Measurements from ENCODE around the gene TMCC3.
A peak's percentile ranks its signal among the peaks of the same experiment; 100 is the strongest.

TMCC3 gene

GRCh38 chr12:94584377-94584776, 66.0 kb downstream of the TMCC3 start:
- H3K9ac ChIP-seq (ENCODE audit: insufficient read length, low read depth) = no peak overlapping the region
- H3K4me1 ChIP-seq (ENCODE audit: insufficient read depth, insufficient read length) = peaks cover 6% of the 10 kb centered on the region
- no peak for DNase-seq (ENCODE audit: low read depth, low spot score)
- H3K36me3 ChIP-seq (ENCODE audit: insufficient read depth, insufficient read length, low read length) = peaks cover 5% of the 10 kb centered on the region
- H3K4me3 ChIP-seq (ENCODE audit: insufficient read length, low read depth) = no peak overlapping the region
- no peaks in the 10 kb centered on the region for H3K9me3 ChIP-seq (ENCODE audit: insufficient read depth, low read length)
- TF ChIP-seq SUZ12 (IDR thresholded peaks at IDR 0.05; ENCODE audit: extremely low read depth, insufficient read depth, insufficient read length) (no peak), ZNF274 (IDR thresholded peaks at IDR 0.05; ENCODE audit: low read depth, low read length) (no peak), YY1 (IDR thresholded peaks at IDR 0.05; ENCODE audit: insufficient read depth, insufficient read length) (no peak)
- no peaks in the 10 kb centered on the region for H3K27me3 ChIP-seq (ENCODE audit: insufficient read depth, insufficient read length)

DNA sequence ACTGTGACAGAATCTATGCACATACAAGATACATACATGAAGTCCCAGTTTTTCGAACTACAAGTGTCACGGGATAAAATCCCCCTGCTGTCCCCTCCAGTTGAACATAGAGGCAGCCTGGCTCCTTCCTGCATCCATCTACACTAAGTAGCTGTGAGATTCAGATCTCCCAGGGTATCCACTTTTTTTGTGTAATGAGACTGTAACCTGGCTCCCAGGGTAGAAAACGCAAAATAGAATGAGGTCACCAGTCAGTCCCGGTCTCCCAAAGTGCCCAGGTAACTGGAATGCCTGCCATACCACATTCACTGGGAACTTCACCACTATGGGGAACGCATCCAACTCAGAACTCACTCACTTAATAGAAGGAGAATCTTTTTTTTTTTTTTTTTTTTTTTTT, 67.8 kb downstream of the TMCC3 start:
- no peaks in the 10 kb centered on the region for H3K9me3 ChIP-seq (ENCODE audit: insufficient read depth, low read length)
- TF ChIP-seq SUZ12 (IDR thresholded peaks at IDR 0.05; ENCODE audit: extremely low read depth, insufficient read depth, insufficient read length) = no peak
- TF ChIP-seq ZNF274 (IDR thresholded peaks at IDR 0.05; ENCODE audit: low read depth, low read length) = no peak
- TF ChIP-seq YY1 (IDR thresholded peaks at IDR 0.05; ENCODE audit: insufficient read depth, insufficient read length) = no peak
- no peak for DNase-seq (ENCODE audit: low read depth, low spot score)
- H3K4me3 ChIP-seq (ENCODE audit: insufficient read length, low read depth) = no peak overlapping the region
- H3K27me3 ChIP-seq (ENCODE audit: insufficient read depth, insufficient read length) = no peaks in the 10 kb centered on the region
- peaks cover 3% of the 10 kb centered on the region for H3K4me1 ChIP-seq (ENCODE audit: insufficient read depth, insufficient read length)
- H3K36me3 ChIP-seq (ENCODE audit: insufficient read depth, insufficient read length, low read length) = peaks cover 5% of the 10 kb centered on the region
- H3K9ac ChIP-seq (ENCODE audit: insufficient read length, low read depth) = no peak overlapping the region

GRCh38 chr12:94575645-94576403, 74.5 kb downstream of the TMCC3 start:
- peak; percentile 71 for DNase-seq (ENCODE audit: low read depth, low spot score)
- Histone ChIP-seq H3K4me3 (ENCODE audit: insufficient read length, low read depth) (no peak overlapping the region), H3K9me3 (ENCODE audit: insufficient read depth, low read length) (no peaks in the 10 kb centered on the region), H3K4me1 (ENCODE audit: insufficient read depth, insufficient read length) (no peaks in the 10 kb centered on the region), H3K9ac (ENCODE audit: insufficient read length, low read depth) (no peak overlapping the region), H3K36me3 (ENCODE audit: insufficient read depth, insufficient read length, low read length) (peaks cover 4% of the 10 kb centered on the region), H3K27me3 (ENCODE audit: insufficient read depth, insufficient read length) (no peaks in the 10 kb centered on the region)
- TF ChIP-seq ZNF274 (IDR thresholded peaks at IDR 0.05; ENCODE audit: low read depth, low read length) = no peak
- no peak for TF ChIP-seq YY1 (IDR thresholded peaks at IDR 0.05; ENCODE audit: insufficient read depth, insufficient read length)
- TF ChIP-seq SUZ12 (IDR thresholded peaks at IDR 0.05; ENCODE audit: extremely low read depth, insufficient read depth, insufficient read length) = no peak

DNA sequence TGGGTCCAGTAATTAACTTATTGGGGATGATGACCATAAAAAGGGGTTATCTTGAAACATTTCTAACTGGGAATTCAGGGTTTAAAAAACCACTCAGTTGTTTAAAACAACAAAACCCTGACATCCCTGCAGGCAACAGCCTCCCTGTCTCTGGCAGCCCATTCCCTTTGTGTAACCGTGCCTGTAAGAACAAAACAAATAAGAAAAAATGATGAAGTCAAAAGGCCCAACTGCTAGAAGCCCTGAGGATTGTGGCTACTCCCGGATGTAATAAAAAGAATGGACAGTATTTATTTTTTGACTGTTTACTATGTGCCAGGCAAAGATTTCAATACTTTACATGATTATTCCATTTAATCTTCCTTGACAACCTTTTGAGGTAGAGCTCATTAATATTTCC, 75.3 kb downstream of the TMCC3 start:
- no peaks in the 10 kb centered on the region for H3K4me1 ChIP-seq (ENCODE audit: insufficient read depth, insufficient read length)
- TF ChIP-seq ZNF274 (IDR thresholded peaks at IDR 0.05; ENCODE audit: low read depth, low read length) (no peak), SUZ12 (IDR thresholded peaks at IDR 0.05; ENCODE audit: extremely low read depth, insufficient read depth, insufficient read length) (no peak), YY1 (IDR thresholded peaks at IDR 0.05; ENCODE audit: insufficient read depth, insufficient read length) (no peak)
- no peak overlapping the region for H3K9ac ChIP-seq (ENCODE audit: insufficient read length, low read depth)
- no peak for DNase-seq (ENCODE audit: low read depth, low spot score)
- H3K9me3 ChIP-seq (ENCODE audit: insufficient read depth, low read length) = no peaks in the 10 kb centered on the region
- no peaks in the 10 kb centered on the region for H3K27me3 ChIP-seq (ENCODE audit: insufficient read depth, insufficient read length)
- H3K36me3 ChIP-seq (ENCODE audit: insufficient read depth, insufficient read length, low read length) = peaks cover 5% of the 10 kb centered on the region
- no peak overlapping the region for H3K4me3 ChIP-seq (ENCODE audit: insufficient read length, low read depth)

DNA sequence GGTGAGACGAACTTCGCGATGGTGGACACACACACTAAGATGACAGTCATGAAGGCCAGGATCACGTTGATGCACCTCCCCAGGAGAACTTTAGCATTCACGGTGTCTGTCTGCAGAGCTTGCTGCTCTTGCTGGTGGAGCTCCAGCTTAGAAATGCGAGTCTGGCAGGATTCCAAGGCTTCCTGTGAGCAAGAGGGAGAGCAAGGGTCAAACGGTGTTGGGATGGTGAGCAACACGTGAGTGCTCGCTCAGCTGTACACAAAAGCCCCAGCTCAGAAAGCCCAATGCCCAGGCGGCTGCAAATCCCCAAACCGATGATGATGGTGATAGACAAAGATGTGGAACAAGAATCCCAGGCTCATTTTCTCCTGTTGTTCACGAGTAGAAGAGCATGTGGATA, 78.8 kb downstream of the TMCC3 start:
- no peak overlapping the region for H3K4me3 ChIP-seq (ENCODE audit: insufficient read length, low read depth)
- TF ChIP-seq YY1 (IDR thresholded peaks at IDR 0.05; ENCODE audit: insufficient read depth, insufficient read length) (no peak), ZNF274 (IDR thresholded peaks at IDR 0.05; ENCODE audit: low read depth, low read length) (no peak), SUZ12 (IDR thresholded peaks at IDR 0.05; ENCODE audit: extremely low read depth, insufficient read depth, insufficient read length) (no peak)
- no peak for DNase-seq (ENCODE audit: low read depth, low spot score)
- no peak overlapping the region for H3K9ac ChIP-seq (ENCODE audit: insufficient read length, low read depth)
- no peaks in the 10 kb centered on the region for H3K9me3 ChIP-seq (ENCODE audit: insufficient read depth, low read length)
- peaks cover 5% of the 10 kb centered on the region for H3K36me3 ChIP-seq (ENCODE audit: insufficient read depth, insufficient read length, low read length)
- H3K4me1 ChIP-seq (ENCODE audit: insufficient read depth, insufficient read length) = no peaks in the 10 kb centered on the region
- H3K27me3 ChIP-seq (ENCODE audit: insufficient read depth, insufficient read length) = no peaks in the 10 kb centered on the region

DNA sequence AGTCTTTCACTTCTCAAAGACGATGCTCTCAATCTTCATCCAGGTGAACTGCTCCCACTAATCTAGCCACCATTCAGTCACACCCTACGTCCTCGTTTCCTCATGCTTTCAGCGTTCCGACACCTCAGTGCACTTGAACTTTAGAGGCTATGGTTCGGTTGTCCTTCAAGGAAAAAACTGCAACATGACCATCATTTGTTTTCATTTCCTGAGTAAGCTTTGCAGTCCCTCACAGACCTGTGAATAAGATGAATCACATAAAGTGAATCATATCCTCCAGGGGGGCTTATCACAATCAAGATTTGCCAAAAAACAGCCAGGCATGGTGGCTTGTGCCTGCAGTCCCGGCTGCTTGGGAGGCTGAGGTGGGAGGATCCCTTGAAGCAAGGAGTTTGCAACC, 80.2 kb downstream of the TMCC3 start:
- Histone ChIP-seq H3K4me3 (ENCODE audit: insufficient read length, low read depth) (no peak overlapping the region), H3K9me3 (ENCODE audit: insufficient read depth, low read length) (no peaks in the 10 kb centered on the region), H3K36me3 (ENCODE audit: insufficient read depth, insufficient read length, low read length) (peaks cover 5% of the 10 kb centered on the region), H3K9ac (ENCODE audit: insufficient read length, low read depth) (no peak overlapping the region), H3K4me1 (ENCODE audit: insufficient read depth, insufficient read length) (no peaks in the 10 kb centered on the region), H3K27me3 (ENCODE audit: insufficient read depth, insufficient read length) (no peaks in the 10 kb centered on the region)
- no peak for DNase-seq (ENCODE audit: low read depth, low spot score)
- TF ChIP-seq SUZ12 (IDR thresholded peaks at IDR 0.05; ENCODE audit: extremely low read depth, insufficient read depth, insufficient read length) = no peak
- TF ChIP-seq ZNF274 (IDR thresholded peaks at IDR 0.05; ENCODE audit: low read depth, low read length) = no peak
- no peak for TF ChIP-seq YY1 (IDR thresholded peaks at IDR 0.05; ENCODE audit: insufficient read depth, insufficient read length)

DNA sequence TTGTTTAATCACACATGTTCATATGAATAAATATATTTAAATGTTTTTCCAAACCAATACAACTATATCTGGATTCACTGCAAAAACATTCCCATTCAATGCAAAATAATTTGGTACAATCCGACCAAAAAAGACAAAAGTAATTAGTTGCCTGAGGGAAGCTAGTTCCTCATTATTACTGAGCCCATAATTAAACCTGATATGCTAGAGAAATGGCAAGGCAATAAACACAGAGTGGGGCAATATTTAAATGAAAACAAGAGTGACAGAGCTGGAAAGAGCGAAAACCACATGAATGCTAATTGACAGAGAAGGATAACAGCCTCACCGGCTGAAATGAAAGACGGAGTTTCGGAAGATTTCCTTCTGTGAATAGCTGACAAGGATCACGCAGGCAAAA, 82.6 kb downstream of the TMCC3 start:
- Histone ChIP-seq H3K9me3 (ENCODE audit: insufficient read depth, low read length) (no peaks in the 10 kb centered on the region), H3K36me3 (ENCODE audit: insufficient read depth, insufficient read length, low read length) (peaks cover 5% of the 10 kb centered on the region), H3K4me3 (ENCODE audit: insufficient read length, low read depth) (no peak overlapping the region), H3K27me3 (ENCODE audit: insufficient read depth, insufficient read length) (no peaks in the 10 kb centered on the region), H3K4me1 (ENCODE audit: insufficient read depth, insufficient read length) (no peaks in the 10 kb centered on the region), H3K9ac (ENCODE audit: insufficient read length, low read depth) (no peak overlapping the region)
- no peak for DNase-seq (ENCODE audit: low read depth, low spot score)
- TF ChIP-seq ZNF274 (IDR thresholded peaks at IDR 0.05; ENCODE audit: low read depth, low read length) = no peak
- no peak for TF ChIP-seq YY1 (IDR thresholded peaks at IDR 0.05; ENCODE audit: insufficient read depth, insufficient read length)
- TF ChIP-seq SUZ12 (IDR thresholded peaks at IDR 0.05; ENCODE audit: extremely low read depth, insufficient read depth, insufficient read length) = no peak

Data from NT2/D1 (cell line).